Lung microvascular endothelial cell (primary cell): ENCODE data around the gene PGAP2. TPM values are rescaled to one million over a fixed set of nuclear protein-coding genes. Genes with fewer than 3 reads are reported as not detected.

Experiments used
- DNase-seq, 2 donors: peaks; one replicate each; pipeline versions ENCODE4 v3.0.0 to v3.0.0-alpha.2; 2010; ENCODE audit warnings: low read depth in 2 of 2
- total RNA-seq: library from RNA; depleted of rRNA; stranded (reverse); fragments of >200 nt; gene quantifications from 2 replicates; pipeline ENCODE4 v1.2.1, GENCODE V29; 2014

PGAP2 gene
- total RNA-seq, 1 donor from 2014 or later = 9.3 TPM

DNA sequence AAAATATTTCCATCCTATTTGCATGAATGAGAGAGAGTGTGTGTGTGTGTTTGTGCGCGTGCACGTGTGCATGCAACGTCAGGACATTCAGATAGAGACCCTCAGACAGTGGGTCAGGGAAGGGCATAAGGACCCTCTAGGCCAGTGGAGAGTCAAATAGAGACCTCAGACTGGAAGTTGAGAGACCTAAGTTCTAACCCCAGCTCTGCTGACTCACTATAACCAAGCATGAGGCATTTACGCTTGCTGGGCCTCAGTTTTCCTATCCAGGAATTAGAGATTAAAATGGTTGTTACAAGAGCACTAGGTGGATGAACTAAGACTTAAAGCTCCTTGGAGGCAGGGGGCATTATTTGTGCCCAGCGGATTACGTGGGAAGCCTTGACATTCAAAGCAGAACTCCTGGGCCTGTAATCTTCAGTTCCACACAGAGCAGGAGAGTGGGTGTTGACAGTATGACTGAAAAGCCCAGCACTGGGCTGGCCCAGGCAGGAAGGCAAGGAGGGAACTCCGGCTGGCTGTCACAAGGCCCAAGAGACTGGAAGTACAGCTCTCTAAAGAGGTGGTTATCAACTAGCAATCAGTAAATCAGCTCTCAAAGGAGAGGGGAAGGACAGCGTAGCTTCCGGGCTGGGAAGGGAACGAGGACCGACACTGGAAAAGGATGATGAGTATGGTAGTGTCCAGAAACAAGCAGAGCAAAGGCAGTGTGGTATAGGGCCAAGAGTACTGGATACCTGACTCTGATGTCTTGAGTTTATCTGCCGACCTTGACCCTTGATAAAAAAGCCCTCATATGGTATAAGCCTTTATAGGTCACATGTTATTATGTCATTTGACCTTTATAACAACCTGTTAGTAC, 23.2 kb downstream of the PGAP2 start:
- DNase-seq = no peak

DNA sequence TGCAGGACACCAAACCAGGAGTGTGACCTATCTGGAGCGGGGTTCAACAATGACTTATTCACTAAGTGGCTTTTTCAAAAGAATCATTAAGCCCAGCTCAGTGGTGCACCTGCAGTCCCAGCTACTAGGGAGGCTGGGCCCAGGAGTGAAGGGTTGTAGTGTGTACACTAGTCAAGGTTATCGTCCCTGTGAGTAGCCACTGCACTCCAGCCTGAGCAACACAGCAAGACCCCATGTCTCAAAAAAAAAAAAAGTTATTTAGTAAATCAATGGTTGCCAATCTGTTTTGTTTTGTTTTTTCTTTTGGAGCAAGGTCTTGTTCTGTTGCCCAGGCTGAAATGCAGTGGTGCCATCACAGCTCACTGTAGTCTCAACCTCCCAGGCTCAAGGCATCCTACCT, 24.5 kb downstream of the PGAP2 start:
- DNase-seq = no peak

DNA sequence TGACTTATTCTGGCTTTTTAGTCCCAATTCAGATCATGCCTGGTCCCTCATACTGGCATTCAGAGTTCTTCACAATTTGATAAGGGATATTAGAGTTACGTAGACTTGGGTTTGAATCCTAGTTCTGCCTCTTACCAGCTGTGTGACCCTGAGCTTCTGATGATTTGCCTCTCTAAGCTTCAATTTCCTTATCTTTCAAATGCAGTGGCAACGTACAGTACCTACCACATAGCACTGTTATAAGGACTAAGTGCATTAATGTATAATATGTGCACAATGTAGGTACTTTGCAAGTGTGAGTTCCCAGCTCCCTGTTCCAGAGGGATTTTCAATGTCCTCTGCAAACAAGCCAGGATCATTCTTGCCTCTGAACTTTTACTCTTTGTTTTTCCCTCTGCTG, 25.1 kb downstream of the PGAP2 start:
- no peak for DNase-seq

DNA sequence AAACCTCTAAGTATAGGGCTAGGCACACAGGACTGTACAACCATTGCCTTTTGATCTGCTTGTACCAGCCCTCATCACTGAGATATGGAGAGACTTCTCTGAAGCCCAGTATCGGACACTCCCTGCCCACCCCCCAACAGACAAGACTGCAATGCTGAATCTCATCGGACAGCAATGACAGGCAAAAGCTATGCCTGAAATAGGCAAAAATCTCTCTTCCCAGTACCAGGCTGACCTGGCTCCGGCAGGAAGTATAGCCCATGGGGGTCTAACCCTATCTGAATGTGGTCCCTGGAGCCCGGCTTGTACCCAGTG, 25.9 kb downstream of the PGAP2 start:
- DNase-seq = no peak

DNA sequence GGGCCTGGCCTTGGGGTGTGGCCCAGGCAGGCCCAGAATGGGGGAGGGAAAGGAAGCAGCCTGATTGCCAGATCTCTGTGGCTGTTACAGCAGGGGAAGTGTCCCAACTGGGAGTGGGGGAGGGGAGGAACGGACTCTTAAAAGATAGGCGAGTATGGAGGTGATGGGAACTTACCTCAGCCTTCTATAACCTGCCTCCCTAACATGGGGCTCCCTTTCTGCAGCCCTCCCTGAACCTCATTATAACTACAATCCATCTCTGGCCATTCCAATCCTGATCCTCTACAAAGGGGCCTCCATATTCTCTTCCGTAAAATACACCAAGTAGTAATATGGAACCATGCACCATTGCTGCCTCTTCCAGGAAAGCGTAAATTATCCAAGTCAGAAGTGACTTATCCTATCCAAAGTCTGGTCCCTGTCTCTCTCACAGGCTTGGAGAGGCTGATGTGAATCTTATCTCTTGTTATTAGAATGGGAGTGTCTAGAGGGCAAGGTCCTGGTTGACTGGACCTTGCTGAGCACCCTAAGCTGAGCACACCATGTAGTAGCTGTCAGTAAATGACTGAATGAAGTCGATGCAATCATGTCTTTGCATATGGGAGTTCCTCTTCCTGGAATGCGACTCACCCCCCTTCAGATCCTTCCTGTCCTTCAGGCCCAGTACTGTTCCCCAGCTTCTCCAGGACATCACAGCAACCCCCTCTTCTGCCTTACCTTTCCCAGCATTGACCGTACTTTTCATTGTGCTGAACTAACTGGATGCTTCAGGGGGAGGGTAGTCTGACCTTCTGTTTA, 26.5 kb downstream of the PGAP2 start:
- peak in 1 of 2 donors; percentile 64 for DNase-seq

DNA sequence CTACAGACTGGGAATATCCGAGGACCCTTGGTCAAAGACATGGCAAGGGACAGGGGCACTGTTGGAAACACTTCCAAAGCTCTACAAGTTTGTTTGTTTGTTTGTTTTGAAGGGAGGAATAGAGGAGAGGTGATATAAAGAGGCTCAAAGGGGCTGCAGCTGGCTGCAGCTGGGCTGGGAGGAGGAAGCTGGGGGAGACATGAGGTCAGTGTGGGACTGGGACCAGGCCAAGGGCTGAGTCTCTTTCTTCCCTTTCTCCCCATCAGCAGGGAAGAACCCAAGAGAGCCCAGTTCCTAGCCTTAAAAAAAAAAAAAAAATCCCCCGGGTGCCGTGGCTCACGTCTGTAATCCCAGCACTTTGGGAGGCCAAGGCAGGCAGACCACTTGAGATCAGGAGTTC, 27.4 kb downstream of the PGAP2 start:
- no peak for DNase-seq

DNA sequence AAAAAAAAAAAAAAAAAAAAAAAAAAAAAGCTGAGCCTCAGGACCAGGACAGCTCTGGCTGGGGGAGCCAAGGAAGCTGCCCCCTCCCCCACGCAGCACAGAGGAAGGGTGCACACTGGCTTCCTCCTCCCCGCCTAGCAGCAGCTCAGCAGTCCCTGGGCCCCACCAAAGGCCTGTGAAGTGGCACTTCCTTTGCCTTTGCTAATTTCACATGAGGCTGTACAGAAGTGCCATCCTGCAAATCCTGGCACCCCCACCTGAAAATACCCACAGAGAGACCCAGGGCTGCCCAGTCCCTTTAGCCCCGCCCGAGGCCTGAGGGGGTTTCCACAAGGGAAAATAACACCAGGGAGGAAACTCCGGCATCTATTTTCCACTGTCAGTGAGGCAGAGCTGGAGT, 28.5 kb downstream of the PGAP2 start:
- peak in 1 of 2 donors; percentile 27 for DNase-seq

DNA sequence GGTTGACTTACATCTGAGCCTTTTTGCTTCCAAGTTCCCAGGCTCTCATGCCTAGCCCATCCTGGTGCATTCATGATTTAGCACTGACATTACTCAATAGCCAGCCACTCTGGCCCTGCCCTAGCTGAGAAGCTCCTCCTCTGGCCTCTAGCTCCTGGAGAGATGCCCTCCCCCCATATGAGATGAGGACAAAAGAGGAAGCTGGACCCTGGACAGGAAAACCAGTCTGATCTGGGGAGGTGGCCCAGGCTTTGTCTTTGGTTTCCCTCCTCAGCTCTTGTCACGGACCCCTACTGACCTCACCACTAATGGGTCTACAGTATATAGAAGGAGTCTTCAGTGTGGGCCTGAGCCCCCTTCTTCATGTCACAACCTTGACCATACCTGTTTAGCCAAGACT, 29.4 kb downstream of the PGAP2 start:
- DNase-seq = peak in 1 of 2 donors; percentile 47

DNA sequence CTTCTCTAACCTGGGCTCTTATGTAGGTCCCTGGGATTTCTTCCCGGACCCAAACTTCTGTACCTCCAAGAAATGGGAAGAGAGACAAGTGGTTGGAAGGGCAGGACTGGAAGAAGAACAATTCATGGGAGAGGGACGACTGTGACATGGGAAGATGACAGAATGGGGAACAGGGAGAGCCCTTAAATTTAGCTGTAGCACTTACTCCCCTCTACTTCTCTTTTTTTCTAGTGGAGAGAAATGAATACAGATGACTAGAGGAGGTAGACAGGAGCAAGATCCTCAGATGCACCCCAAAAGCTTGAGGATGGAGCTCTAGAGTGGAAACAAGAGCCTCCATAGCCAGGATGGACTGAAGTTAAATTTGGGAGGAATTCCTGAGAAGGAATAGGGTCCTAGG, 30.1 kb downstream of the PGAP2 start:
- no peak for DNase-seq

DNA sequence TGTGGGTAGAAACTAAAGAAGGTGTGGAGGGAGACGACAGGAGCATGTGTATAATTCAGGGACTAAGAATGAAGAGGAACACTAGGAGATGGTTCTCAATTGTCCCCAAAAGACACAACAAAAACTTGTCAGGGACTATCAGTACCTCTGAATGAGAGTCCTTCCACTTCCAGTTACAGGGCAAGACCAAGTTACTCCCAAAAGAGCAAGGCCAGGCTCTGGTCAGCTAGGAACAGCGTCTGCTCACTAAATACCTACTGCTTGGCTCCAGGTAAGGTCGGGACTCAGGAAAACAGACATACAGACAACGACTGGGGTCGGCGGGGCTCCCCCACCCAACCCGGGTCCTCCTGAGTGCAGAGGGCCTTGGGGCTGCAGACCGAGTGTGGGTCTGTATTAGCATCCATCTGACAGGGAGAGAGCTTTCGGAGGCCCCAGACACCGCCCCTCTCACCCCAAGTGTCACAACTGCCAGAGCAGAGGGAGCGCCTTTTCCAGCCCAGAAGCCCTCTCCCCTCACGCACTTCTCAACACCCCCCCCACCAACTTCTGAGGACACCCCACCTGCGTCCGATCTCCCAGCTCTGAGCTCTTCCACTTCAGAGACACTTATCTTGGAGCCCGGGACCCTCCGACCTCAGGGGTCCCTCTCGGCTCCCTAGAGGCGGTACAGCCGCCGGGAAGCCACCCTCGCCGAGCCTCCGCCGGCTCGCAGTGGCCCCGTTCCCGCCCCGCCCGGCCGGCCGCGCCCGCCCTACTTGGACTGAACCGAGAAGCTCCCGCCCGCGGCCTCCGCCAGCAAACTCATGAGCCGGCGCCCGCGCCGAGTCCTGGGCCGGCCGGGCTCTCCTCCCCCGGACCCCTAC, 31.9 kb downstream of the PGAP2 start:
- DNase-seq = peak in 1 of 2 donors; percentile 20

DNA sequence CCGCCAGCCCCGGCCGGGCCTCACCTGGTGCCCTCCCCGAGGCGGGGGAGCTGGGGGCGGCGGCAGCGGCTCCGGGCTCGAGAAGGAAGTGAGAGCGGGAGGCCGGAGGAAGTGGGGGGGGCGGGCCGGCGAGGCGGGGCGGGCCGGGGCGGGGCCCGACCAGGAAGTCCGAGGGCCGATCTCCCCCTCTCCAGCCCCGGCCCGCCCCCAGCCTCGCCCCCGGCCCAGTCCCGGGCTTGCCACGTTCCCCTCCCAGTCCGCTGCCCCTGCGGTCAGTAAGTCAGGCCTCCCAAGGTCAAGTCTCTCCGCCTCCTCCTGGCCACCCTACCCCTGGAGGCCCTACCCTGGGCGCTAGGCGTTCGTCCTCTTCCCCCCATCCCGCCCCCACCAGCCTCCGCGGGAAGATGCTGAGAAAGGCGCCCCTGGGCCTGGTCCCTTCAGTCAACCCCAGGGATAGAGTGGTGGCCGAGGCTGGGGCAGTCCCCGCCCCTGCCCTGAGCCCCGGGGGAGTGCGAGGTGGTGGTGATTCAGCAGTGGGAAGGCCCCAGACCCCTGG, 32.6 kb downstream of the PGAP2 start, which contains the start of gene RHOG:
RHOG (minus strand) TSS at position 90 of the 556 bp plus-strand sequence. CDS start 12,821 bp downstream, outside the sequence.
- peak; percentile 78 to 79 for DNase-seq

DNA sequence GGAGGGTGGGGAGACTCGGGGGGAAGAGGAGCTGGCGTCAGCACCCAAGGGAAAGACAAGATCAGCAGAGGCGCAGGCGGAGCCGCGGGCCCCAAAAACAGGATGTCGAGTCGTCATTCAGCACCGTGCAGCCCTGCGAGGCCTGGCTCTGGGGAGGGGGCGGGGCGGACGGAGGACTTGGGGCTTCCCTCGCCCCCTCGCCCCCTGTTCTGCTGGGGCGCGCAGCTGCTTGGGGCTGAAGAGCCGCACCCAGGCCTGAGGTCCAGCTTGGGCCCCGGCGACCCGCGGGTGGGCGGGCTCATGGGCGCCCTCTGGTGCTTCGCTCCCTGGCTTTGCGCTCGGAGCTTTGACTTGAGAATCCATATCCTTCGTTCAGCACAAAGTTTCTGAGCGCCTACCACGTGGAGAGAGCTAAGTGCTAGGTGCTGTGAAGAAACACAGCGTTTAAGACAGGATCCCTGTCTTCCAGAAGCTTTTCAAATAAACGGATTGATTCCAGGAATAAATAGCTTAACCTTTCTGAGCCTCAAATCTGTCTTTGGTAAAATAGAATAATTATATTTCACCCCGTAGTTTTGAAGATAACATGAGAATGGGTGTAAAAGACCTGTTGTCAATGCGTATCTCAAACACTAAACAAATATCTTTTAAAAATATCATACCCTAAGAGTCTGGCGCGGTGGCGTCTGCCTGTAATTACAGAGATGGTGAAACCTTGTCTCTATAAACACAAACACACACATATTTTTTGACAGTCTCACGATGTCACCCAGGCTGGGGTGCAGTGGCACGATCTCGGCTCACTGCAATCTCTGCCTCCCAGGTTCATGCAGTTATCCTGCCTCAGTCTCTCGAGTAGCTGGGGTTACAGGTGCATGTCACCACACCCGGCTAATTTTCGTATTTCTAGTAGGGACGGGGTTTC, 33.3 kb downstream of the PGAP2 start:
- peak; percentile 80 to 86 for DNase-seq

DNA sequence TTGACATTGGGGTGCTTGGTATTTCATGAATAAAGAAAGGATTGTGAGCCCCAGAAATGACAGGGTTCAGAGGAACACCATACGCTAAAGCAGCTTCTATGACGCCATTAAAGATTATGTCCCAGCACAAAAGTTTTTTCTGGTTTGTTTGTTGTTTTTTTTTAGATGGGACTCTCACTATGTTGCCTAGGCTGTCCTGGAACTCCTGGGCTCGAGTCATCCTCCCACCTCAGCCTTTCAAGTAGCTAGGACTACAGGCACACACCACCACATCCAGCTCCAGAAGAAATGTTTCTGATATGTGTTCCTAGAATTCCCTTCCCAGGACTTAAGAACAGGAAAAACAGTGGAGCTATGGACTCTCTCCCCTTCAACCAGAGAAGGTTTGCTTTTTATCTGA, 35.0 kb downstream of the PGAP2 start:
- no peak for DNase-seq

DNA sequence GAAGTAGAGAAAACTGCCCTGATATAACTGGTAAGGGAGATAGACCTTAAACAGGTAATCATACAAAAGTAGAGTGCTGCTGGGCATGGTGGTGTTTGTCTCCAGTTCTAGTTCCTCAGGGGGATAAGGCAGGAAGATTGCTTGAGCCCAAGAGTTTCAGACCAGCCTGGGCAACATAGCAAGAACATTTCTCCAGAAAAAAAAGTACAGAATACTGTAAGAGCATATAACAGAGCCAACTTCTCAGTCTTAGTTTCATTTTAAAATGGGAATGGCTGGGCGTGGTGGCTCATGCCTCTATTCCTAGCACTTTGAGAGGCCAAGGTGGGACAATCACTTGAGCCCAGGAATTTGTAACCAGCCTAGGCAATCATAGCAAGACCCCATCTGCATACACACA, 36.9 kb downstream of the PGAP2 start:
- DNase-seq = no peak

DNA sequence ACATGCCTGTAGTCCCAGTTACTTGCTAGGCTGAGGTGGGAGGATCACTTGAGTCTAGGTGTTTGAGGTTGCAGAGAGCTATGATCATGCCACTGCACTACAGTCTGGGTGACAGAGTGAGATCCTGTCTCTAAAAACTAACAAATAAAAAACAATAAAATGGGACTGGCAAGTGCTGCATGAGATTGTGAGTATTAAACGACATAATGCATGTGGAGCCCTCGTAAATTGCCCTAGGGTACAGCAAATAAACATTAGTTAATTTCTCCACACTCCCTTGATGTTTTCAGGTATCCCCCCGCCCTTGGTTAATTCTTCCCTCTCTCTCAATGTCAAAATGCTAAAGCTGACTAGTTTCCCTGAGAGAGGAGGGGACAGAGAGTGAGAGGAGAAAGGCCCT, 37.3 kb downstream of the PGAP2 start:
- DNase-seq = no peak

DNA sequence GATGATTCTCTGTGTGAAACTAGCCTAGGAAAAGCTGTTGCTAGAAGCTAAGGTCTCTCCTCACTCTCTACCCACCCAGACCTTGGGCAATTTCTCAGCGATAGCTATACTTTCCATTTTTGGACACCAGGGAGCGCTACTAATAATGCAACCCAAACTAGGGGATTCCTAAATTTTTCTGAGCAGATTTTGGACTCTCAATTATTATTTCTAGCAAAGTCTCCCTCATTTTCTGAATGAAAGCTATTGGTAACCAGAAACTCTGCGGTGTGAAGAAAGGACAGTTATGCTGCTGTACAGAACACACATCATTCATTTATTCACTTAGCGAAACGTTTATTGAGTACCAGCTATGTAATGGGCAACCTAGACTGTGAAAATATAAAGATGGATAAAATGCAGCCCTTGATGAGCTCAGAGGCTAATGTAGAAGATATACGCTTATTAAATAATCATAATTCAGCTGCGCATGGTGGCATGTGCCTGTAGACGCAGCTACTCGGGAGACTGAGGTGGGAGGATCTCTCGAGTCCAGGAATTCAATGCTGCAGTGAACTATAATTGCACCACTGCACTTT, 41.0 kb downstream of the PGAP2 start:
- DNase-seq = peak; percentile 39 to 58

DNA sequence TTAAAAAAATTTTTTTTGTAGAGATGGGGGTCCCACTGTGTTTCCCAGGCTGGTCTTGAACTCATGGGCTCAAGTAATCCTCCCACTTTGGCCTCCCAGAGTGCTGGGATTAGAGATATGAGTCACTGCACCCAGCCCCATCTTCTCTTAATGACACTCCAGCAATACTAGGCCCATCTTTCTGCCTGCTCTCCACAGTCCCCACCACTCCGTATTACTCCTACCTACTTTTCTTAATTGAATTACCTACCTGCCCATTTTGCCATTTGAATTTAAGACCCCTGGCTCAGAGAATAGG, 45.1 kb downstream of the PGAP2 start:
- no peak for DNase-seq

DNA sequence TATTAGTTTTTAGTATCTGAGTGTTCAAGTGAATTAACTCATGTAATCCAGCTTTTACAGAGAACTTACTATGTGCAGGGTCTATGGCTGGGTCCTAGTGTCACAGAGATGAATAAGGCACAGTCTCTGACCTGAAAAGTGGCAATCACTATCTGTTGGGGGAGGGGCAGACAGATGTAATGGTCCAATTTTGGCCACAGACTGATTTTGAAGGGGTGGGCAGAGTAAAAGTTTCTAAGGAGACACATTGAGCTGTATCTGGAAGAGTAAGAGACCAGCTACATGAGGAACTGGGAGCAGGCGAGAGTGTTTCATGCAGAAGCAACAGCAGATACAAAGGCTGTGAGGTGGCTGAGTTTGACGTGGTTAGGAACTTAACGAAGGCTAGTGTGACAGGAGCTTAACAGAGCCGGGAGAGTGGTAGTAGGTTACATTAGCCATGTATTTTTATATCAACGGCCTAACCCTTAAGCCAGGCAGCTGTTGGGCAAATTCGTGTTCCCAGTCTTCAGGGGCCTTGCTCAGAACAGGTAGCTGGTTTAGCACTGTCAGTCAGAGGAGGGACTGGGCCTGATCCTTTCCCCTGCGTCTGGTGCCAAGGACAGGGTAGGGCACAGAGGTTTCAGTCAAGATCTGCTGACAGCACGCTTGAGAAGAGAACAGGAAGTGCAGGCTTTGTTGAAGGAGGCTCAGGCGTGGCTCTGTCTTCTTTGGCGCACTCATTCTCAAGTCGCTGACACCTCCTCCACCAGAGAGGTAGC, 45.7 kb downstream of the PGAP2 start:
- no peak for DNase-seq

DNA sequence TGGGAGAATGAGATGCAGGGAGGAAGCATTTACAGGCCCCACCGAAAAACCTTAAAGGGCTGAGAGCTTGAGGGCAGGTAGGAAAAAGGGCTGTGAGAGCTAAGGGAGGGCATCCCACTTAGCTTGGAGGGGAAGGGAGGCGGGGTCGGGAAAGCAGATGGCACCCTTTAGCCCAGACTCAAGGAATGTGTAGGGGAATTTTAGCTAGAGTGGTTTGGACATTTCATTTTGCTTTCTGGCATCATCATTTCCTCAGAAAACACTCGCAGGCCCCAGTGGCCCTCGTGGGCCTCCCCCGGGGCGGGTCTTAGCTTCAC, 46.3 kb downstream of the PGAP2 start:
- DNase-seq = no peak
